Urothelium cell line (cell line): ENCODE results near the gene DNAH12.
"Not testable (repeated sequence)": the region's sequence is repeated elsewhere in the genome, so short reads cannot be mapped to it uniquely, and the experiment has no call there.

Source experiments
- DNase-seq: peaks from one replicate; pipeline ENCODE4 v3.0.0; 2011; ENCODE audit warnings: low spot score, mixed read lengths
- FAIRE-seq: peaks from 2 replicates; lab custom pipeline; 2011; peaks lifted over from hg19 to GRCh38; lab: Jason Lieb, UNC

DNAH12 gene

DNA sequence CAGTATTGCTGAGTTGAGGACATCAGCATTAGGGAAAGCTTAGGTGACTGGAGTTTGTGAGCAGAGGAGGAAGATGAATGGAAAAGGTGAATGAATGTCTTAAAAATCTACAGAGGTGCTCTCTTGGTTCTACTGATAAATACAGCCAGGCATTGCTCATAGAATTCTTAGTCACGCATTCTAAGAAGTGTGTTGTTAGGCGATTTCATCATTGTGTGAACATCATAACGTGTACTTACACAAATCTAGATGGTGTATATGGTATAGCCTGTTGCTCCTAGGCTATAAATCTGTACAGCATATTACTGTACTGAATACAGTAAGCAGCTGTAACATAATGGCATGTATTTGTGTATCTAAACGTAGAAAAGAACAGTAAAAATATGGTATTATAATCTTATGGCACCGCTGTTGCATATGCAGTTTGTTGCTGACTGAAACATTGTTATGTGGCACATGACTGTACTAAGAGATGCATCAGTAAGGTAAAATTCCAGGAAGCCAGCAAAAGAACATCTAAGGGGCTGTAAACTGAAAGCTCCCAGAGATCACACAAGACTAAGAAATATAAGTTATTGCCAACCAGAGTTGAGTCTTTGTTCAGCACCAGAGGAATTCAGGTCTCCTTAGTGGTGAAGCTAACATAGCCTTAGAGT lies 208.7 kb downstream of the DNAH12 start:
- no peak for DNase-seq
- no peak for FAIRE-seq

DNA sequence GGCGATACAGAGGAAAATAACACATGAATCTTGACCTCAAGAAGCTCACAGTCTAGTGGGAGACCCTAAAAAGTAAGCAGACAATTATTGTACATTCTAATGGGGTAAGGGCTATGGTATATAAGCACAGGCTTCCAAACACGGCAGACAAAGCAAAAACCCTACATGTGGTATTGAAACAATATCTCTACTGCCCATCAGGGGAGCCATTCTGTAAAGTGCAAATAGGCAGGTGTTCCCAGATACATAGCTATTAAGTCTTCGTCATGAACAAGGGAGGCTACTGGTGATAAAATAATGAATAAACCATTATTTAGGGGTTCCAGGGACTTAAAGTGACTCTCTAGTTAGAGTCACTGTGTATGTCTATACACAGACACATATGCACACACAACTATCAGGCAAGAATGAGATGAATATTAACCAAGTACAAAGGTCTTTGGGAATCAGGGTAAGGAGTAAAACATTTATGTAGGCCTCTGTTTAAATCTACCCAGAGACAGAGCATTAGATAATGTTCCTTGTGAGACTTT lies 213.0 kb downstream of the DNAH12 start:
- DNase-seq = no peak

DNA sequence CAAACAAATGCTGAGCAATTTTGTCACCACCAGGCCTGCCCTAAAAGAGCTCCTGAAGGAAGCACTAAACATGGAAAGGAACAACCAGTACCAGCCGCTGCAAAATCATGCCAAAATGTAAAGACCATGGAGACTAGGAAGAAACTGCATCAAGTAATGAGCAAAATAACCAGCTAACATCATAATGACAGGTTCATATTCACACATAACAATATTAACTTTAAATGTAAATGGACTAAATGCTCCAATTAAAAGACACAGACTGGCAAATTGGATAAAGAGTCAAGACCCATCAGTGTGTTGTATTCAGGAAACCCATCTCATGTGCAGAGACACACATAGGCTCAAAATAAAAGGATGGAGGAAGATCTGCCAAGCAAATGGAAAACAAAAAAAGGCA lies 217.6 kb downstream of the DNAH12 start:
- not testable (repeated sequence) for FAIRE-seq, DNase-seq

More for the DNA sequence above, 213.0 kb downstream of the DNAH12 start:
- no peak for FAIRE-seq

DNA sequence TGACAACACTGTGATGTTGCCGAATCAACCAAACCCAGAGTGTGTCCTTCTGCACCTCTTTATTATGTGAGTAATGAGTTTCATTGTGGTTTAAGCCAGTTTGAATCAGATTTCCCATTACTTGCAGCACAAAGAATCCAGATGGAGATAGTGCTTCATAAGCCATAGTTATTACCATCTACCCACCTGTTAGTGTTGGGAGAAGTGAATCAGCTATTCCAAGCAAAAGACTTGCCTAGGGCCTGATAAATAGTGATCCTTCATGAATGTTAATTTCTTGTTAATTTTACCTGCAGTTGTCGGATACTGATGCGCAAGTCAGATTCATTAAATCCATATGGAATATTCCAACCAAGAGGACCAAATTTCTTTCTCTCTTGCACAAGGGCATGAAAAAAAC lies 229.9 kb downstream of the DNAH12 start:
- FAIRE-seq = no peak
- no peak for DNase-seq

DNA sequence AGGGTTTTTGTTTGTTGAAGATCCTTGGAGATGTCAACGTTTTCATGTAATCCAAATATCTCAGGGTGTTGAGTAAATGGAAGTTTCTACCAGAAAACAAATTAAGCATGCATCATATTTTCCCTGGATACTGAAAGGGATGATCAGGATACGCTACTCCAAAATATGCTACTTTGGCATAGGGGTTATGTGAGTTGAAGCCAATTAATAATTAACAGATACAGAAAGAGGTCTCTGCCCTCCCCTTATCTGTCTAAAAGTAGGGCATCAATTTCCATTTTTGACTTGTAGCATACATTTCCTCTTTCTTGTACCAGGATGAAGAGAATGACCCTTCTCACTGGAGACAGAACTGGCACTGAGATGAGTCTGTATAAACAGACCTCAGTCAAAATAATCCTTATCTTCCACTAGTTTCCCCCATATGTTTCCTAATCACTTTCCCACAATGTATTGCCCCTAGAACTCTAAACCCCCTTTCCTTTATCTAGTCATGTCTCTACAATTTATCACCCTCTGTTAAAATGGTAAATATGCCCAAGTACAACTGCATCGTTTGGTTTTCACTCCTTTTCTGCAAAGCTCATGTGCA lies 234.3 kb downstream of the DNAH12 start:
- FAIRE-seq (no peak), DNase-seq (no peak)

DNA sequence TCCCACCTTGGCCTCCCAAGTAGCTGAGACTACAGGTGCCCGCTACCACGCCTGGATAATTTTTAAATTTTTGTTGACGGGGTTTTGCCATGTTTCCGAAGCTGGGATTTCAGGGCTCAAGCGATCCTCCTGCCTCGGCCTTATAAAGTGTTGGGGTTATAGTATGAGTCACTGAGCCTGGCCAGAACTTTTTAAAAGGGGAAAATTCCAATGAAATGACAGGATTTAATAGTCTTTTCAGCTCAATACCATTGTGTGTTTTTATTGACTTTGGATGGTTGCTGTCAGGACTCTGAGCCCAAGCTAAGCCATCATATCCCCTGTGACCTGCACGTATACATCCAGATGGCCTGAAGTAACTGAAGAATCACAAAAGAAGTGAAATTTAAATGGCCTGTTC lies 240.6 kb downstream of the DNAH12 start:
- peak; percentile 29 for DNase-seq
- FAIRE-seq = not testable (repeated sequence)

DNA sequence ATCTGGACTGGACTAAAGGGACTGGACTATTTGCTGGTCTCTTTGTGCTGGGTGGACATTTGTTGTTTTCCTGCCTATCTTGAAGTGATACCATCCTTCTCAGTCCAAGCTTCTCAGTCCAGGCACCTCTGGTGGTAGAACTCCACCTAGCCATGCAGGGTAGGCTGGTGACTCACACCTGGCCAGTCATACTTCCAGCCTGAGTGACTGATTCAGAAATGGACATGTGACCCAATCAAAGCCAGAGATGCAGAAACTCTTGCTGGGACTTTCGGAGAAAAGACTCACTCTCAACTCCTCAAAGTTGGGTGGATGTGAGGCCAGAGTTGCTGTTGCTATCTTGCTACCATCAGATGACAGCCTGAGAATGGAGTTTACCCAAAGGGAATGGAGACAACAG lies 246.1 kb downstream of the DNAH12 start:
- peak; percentile 68 for DNase-seq
- FAIRE-seq = no peak

DNA sequence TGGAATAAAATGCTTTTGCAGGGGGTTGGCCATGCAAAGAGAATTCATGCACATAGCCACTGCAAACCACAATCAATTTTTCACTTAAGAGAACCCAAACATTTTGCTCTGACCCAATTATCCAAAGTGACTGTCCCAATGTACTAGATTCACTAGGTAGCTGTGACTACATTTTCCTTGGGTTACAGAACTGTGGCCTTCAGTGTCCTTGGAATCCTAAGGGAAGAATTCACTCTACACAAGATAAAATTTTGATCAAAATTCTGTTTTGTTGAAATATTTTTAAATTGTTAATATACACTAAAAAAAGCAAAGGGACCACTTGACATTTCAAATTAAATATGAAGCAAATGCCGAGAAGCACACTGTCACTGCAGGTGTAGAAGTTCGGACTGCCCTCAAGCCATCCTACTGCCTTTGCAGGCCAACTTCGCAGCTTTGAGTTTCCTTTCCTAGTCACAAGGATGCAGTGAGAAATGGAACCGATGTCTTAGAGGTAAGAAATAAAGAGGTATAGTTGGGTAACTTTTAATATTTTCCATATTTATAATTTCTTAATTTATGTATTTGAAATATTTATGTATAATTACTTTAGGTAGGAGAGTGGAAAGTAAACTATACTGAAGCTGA lies 251.1 kb downstream of the DNAH12 start:
- DNase-seq (no peak), FAIRE-seq (no peak)

DNA sequence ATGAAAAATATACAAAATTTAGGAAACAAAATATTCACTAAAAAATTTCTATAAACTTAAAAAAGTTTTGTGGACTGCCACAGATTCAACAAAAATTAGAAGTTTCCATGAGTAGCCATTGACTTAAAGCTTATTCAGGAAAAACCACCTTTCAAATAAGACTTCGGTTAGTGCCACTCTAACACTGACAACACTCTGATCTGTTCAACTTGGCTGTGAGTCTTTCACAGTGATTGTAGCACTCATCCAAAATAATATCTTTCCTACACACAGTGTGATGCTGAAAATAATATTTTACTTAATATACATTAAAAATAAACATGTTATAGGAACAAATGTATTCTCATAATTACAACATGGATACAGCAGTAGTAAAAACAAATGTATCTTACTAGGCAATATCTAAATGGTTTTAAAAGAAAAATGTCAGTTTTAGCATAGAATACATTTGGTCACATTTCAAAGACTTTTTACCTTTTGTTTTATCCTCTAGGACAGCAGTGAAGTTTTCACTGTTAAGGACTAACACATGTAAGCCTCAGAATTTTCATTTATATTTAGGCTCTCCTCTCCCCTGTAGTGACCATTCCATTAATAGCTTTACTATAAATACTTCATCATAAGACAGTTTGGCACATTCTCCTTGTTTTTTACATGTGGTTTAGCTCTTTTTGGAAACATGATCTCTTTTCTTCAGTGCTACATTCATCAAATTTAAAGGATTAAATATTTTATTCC lies 251.8 kb downstream of the DNAH12 start, which contains the start of gene ASB14:
Gene ASB14, minus strand, starts transcription at position 527 of the 738 bp plus-strand sequence. CDS start 652 bp downstream, outside the sequence.
- FAIRE-seq (no peak), DNase-seq (no peak)

DNA sequence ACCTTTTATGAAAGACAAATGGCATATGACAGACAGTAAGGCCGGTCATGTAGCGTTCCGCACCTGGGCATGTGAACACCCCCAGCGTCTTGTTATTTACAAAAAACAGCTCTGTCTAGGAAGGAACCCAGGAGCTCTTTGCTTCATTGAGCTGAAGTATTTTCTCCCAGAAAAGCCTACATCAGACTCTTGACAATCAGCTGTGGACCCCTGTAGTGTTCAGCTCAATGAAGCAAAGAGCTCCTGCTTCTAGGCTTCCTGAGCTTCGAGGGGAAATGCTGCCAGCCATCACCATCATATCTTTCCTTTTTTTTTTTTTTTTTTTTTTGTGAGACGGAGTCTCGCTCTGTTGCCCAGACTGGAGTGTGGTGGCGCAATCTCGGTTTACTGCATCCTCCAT lies 255.7 kb downstream of the DNAH12 start:
- FAIRE-seq (no peak), DNase-seq (no peak)

DNA sequence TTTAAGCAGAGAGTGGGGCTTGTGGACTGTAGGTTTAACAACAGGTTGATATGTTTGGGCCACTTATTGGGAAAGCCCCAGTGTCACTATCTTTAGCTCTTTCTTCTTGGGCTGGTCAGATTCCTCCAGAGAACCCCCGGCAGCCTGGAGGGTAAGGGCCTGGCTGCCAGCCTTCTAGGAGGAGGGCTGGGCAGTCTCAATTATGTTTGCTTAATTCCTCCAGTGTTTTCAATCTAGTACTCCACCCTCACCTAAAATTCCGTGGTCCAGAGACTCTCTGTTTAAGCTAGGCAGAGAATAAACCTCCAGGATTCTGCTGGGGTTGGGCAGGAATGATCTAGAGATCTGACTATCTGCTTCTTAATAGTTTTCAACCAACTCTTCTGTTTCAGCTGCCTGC lies 256.9 kb downstream of the DNAH12 start:
- DNase-seq = no peak
- no peak for FAIRE-seq

DNA sequence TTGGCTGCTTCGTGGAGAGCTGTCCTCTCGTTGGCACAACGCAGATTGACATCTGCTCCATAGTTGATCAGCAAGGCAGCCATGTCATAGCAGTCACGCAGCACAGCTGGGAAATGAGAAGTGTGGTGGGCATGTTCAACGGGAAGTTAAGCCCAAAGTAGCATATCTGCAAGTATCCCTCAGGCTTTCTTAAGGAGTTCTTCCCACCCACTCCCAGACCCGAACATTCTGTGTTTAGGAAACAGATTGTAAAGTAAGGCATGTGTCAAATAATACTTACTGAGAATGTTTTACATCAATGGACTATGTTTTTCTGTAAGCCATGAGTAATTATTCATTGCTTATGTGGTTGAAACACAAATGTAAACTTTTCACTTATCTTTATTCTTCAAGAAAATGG lies 260.8 kb downstream of the DNAH12 start:
- FAIRE-seq = peak; percentile 48
- DNase-seq = no peak

DNA sequence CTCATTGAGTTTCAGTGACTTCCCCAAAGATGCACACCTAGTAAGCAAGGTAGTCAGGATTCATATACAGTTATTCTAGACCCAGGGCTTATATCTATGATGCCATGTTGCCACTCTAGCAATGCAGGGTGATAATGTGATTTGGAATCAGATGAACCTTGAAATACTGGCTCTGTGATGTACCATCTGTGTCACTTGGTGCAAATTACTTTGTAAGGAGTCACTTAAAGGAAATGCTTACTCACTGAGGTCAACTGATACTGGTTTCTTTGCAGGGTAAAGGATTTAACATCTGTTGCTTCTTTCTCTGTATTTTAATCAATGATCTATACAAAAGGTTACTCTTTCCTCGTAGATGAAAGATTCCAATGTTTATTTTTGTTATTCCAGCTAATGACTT lies 262.4 kb downstream of the DNAH12 start:
- DNase-seq = no peak
- FAIRE-seq = no peak

DNA sequence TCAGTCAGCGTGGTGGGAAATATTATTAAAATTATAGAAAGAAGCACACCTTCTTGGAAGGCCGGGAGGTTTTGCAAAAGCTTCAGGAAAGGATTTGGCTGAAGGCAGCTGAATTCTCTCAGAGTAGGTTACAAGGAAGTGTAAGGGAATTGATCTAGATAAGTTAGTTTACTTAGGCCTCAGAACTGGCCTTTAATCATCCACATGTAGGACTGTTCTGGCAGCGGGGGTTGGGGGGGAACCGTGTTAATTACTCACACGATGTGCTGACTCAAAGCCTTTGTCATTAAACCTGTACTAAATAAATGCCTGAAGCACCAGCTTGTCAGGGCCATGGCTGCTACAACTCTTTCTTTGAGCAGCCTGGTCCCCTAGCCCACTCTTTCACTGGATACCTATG lies 264.5 kb downstream of the DNAH12 start:
- no peak for FAIRE-seq

DNA sequence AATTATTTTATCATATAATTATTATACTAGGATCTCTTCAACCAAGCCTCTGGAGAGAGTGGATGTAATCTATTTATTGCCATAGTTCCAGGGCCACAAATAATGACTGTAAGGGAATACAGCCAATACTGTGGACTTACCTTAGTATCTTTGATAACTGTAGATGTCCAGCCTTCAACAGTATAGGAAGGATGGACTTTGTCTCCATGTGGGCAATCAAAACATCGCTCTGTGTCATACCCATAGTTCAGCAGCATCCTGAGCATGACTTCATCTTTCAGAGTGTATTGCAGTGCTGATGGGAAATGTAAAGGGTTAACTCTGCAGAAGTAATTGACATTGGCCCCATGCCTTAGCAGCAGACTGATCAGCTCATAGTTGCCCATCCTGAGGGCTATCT lies 265.9 kb downstream of the DNAH12 start:
- DNase-seq = no peak
- no peak for FAIRE-seq

More for the DNA sequence above, 264.5 kb downstream of the DNAH12 start:
- DNase-seq = no peak

DNA sequence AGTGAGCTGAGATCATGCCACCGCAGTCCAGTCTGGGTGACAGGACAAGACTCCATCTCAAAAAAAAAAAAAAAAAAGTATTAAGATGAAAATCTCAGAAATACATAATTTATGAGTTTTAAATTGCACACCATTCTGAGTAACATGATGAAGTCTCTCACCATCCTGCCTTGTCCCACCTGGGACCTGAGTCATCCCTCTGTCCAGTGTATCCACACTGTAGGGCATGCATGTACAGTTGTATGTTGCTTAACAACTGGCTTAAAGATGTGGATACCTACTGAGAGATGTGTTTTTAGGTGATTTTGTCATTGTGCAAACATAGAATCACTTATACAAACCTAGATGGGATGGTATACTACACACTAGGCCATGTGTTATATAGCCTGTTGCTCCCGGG lies 268.8 kb downstream of the DNAH12 start:
- DNase-seq (no peak), FAIRE-seq (no peak)

DNA sequence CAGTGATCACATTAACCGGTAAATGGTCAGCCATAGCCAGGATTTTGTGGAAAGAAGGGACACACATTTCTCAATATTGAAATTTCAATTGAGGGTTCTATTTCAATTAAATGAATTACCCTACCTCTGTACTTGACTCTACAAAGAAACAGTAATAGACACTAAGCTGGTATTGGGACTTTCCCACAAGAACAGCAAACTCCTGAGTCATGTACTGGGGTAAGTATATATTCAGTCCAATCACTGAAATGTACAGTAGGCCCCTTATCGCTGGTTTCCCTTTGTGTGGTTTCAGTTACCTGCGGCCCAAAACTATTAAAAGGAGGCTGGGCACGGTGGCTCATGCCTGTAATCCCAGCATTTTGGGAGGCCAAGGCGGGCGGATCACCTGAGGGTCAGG lies 269.3 kb downstream of the DNAH12 start:
- DNase-seq (no peak), FAIRE-seq (no peak)

DNA sequence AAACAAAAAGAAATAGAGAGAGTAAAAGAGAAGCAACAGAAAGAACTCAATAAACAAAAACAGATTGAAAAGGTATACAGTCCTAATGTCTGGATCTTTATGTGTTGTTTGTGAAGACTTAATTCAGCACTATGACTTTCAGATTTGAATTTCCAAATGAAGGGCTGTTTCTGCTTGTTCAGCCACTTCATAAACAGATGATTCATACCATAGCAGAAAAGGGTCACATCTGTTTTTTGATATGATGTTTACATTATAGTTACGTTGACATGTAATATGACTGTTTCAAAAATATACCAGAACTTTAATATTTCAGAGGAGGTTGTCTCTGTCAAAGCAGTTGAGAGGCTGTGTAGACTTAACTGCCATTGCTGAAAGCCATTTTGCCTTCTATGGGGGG lies 275.7 kb downstream of the DNAH12 start:
- no peak for DNase-seq
- FAIRE-seq = no peak

DNA sequence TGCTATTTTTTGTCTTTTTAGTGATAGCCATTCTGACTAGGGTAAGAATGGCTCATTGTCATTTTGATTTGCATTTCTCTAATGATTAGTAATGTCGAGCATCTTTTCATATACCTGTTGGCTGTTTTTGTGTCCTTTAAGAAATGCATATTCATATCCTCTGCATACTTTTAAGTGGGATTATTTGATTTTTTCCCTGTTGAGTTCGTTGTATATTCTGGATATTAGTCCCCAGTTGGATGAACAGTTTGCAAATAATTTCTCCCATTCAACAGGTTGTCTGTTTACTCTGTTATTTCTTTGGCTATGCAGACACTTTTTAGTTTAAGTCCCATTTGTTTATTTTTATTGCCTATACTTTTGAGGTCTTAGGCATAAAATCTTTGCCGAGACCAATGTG lies 282.2 kb downstream of the DNAH12 start:
- DNase-seq (no peak), FAIRE-seq (no peak)

DNA sequence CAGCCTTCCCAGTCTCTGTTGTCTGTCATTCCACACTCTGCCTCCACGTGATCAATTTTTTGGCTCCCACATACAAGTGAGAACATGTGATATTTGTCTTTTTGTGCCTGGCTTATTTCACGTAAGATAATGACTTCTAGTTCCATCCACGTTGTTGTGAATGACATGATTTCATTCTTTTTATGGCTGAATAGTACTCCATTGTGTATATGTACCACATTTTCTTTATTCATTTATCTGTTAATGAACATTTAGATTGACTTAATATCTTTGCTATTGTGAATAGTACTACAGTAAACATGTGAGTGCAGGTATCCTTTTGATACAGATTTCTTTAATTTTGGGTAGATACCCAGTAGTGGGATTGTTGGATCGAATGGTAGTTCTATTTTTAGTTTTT lies 283.0 kb downstream of the DNAH12 start:
- DNase-seq = no peak
- no peak for FAIRE-seq

DNA sequence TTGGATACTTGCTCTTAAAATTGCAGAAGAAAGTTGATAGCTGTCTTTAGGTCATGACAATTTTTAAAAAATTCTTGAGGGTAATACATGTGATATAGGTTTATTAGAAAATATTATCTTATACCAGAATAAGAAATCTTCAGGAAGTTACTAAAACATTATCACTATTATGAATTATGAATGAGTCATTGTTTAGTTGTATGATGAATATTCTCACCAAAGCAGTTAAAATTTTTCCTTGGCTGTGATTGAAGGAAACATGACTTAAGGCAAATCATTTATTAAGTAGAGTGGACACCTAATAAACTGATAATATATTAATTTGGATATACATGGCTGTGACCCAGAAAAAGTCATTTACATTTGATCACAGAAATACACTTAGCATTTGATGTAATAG lies 286.5 kb downstream of the DNAH12 start:
- no peak for FAIRE-seq
- DNase-seq = no peak
